ENCODE measurements around the gene CXCL10. TPM values are rescaled to one million over a fixed set of nuclear protein-coding genes. Genes with fewer than 3 reads are reported as not detected.
"Not testable (repeated sequence)": the region's sequence is repeated elsewhere in the genome, so short reads cannot be mapped to it uniquely, and the experiment has no call there.

The CXCL10 gene
- total RNA-seq, 1 donor from 2014 or later, result 0.78 TPM

DNA sequence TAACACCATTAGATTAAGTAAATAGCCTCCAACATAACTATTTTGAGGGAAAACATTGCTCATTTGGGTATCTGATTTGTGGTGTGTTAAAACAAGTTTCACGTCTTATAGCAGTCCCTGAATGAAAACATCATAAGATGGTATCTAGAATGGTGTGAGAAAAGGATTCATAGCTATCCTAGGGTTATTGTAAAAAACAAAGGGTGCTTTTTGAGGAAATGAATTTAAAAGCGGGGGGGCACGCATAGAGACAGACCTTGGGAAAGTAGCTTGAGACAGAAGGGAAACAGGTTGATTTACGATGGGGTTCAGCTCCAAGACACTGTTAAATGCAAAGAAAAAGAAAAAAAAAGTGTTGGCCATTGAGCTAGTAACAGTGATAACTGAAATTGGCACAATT is 768 bp upstream of the CXCL10 start:
- no peak for DNase-seq

DNA sequence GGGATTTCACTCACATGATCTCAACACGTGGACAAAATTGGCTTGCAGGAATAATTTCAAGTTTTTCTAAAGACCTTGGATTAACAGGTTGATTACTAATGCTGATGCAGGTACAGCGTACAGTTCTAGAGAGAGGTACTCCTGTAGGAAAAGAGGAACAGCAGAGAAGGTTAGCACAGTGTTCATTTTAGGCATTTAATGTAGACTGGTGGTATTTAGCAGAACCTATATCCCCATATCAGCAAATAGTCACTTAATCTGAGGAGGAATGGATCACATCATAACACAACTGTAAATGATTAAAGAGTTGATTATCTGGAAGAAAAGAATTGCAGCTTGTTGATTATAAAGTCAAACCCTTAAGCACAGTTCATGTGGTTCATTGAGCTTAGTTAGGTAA is 620 bp downstream of the CXCL10 start:
- DNase-seq, result no peak

DNA sequence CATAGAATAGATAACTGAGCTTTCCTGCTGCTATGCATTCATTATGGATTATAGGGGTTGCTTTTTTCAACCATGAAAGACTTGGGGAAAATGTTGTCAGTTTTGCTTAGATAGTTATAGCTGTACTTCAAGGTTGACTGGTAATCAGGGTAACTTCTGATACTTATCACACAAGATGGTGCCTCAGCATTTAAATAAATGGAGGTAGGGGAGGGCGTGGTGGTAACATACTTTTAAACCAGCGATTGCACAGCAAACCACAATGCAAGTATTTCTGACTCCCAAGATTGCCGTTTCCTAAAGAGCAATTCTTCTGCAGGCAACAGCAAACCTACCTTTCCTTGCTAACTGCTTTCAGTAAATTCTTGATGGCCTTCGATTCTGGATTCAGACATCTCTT is 1.3 kb downstream of the CXCL10 start:
- DNase-seq, result no peak

DNA sequence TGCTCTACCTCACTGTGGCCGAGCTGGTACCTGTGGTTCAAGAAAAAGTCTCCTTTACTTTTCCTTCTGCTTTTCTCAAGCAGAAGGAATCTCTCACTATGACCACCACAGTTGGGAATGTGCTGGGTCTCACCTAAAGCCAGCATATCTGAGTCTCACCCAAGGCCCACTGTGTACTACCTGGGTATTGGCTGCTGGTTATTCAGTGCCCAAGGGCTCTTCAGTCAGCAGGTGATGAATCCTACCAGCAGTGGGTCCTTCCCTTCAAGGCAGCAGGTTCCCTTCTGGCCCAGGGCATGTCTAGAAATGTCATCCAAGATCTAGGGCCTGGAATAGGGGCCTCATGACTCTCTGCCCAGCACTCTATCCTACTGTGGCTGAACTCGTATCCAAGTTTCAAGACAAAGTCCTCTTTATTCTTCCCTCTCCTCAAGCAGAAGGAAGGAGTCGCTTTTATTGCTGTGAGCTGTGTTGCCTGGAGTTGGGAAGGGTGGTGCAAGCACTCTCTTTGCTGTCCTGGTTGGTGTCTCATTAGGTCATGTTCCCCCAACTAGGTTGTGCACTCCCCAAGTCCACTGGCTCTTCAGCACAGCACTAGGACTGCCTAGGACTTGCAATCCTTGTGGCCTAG is 6.1 kb downstream of the CXCL10 start:
- DNase-seq, result no peak

DNA sequence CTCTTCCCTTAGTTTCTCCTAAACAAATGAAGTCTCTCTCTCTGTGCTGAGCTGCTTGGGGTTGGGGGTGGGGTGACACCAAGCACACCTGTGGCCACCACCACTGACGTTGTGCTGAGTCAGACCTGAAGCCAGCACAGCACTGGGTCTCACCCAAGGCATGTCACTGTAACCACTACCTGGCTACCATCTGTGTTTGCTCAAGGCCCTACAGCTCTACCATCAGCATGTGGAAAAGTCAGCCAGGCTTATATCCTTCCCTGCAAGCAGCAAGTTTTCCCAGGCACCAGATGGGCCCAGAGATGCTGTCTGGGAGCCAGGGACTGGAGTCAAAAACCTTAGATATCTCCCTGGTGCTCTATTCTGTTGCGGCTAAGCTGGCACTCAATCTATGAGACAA is 6.9 kb downstream of the CXCL10 start:
- no peak for DNase-seq

DNA sequence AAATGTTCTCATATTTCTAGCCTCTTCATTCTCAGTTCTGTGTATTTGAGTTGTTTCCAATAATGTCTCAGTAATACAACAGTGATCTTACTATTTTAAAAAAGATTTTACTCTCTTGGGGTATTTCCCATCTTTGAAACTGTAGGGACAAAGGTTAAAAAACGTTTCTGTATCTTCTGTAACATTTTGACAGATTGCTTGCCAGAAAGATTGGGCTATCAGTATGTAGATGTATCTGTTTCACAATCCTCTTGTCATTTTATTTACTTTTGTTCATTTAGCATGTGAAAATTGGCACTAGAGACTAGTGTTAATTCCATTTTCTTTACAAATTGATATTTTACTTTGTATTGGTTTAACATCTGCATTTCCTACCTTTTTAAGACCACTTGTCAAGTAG is 9.8 kb downstream of the CXCL10 start:
- no peak for DNase-seq

DNA sequence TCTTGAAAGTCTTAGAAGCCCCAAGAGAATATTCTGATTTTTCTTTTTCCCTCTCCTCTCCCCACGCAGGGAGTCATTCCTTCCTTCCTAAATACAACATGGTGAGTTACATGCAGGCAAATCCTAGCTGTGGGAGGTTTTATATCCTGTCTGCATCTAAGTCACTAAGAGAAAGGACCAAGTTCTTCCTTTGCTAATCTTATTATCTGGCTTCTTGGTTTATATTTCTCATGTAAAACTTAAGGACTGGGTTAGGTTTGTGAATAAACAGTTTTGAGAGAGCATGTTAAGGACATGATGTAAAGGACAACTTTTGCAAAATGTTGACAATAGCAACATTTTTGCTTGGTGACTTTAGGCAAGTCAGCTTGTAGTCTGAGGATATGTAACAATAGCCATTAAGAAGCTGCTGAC is 10.9 kb downstream of the CXCL10 start:
- no peak for DNase-seq

DNA sequence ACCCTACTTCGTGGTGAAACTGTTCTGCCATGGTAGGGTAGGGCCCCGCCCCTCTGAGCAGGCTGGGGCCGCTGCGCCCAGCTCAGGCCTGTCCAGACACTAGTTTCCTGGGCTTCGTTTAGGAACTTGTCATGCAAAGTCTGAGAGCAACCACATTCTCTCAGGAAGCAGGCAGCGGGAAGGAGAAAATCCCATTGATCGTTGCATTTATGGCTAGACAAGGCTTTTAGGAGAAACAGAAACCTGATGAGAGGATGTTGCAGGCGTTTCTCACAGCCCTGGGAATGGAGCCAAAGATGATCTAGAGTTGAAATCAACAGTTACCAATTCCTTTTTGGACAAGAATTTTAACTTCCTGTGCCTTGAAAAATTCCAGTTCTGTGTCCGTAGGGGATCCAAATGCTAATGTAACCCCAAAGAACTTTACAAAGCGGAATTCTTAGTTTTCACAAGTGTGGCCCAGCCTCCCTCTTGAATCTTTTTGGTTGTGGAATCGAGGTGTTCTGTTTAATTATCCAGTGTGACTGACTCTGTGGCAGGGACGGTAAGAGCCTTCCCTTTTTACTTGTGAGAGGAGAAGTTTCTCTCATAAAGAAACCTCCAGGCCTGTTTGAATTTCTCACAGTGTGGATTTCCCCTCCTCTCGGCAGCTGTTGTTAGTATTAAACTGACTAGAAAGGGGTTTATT is 11.5 kb downstream of the CXCL10 start:
- DNase-seq, result no peak

DNA sequence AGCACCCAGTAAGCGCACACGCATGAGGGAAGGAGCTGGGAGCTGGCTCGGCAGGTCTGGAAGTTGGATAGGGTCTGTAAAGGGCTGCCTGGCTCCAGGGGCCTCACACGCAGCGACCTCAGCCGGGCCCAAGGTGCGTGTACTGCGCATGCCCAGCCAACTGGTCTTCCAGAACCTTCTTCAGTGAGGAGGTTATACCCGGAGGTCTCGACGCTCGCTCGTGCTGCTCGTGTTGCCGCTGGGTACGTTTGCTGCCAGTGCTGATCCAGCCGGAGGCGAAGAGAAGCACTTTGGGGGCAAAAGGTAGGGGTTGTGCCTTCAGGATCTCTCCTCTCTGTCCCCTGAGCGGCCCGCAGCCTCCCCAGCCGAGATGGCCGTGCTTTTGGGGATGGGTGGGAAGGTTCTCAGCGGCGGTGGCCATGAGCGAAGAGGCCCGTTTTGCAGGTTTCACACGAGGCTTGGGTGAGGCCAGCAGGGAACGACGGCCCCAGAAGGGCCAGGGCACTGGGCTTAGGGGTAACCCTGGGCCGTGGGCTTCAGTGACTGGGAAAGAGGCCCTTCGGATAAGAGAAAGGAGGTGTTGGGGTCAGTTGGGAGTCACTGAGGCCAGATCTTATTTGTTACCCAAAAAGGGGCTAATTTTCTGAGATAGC is 12.2 kb downstream of the CXCL10 start:
- DNase-seq, result no peak

DNA sequence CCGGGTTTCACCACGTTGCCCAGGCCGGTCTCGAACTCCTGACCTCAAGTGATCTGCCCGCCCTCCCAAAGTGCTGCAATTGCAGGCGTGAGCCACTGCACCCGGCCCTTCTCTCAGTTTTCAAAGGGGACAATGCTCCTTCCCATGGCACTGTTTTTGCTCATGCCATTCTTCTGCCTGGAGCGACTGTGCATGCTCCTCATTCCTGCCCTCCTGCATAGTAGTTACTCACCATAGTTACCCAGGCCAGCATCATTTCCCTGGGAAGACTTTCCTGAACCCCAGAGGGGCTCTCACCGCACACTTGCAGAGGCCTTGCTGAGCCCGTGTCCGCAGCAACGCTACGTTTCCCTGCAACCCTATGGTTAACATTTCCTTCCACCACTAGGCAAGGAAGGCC is 12.7 kb downstream of the CXCL10 start:
- no peak for DNase-seq

DNA sequence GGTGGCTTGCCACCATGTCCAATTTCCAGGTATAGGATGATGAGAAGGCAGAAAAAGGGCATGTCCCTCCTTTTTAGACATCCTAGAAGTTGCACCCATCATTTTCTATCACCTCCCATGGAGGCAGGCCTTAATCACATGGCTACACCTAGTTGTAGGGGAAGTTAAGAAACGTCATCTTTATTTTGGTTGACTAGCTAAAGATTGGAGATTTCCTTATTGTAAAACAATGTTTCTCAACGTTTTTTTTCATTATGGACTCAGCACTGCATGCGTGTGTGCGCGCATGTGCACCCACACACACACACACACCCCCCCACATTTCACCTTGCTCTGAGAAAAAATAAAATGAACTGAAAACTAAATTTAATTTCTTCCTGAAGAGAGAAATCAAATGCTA is 14.0 kb downstream of the CXCL10 start:
- DNase-seq, result no peak

DNA sequence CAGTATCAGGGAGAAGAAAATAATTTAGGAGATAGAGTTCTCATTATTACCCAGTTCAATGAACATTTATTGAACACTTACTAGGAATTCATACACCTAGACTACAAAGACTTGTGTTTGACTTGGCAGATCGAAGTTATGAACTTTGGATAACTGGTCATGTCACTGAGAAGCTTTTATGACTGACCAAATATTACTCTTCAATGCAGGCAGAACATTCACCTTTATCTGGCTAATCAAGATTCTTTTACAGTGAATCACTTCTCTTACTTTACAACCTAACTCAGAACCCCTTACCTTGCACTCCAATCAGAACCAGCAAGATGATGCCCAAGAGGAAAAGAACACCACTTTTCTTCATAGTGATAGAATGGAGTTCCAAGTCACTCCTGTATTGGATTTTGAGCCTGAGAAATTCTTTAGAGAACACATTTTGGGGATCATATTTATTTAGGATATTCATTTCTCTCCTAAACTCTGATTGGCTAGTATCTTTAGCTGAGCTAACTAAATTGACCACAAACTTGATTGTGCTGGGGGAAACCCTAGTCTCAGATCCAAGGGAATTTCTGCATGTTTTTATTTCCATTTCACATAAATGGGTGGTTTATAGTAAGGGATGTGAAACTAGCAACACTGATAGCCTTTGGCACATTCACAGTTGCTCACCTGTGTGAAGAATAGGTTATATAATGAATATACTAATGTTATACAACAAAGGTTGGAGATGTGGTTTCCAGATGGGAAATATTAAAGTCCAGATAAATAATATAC is 16.0 kb downstream of the CXCL10 start, which contains the start of gene CXCL9:
Gene CXCL9 (minus strand): TSS at position 421 of the 774 bp plus-strand sequence. CDS start 60 bp downstream, at position 361.
- DNase-seq, result no peak

DNA sequence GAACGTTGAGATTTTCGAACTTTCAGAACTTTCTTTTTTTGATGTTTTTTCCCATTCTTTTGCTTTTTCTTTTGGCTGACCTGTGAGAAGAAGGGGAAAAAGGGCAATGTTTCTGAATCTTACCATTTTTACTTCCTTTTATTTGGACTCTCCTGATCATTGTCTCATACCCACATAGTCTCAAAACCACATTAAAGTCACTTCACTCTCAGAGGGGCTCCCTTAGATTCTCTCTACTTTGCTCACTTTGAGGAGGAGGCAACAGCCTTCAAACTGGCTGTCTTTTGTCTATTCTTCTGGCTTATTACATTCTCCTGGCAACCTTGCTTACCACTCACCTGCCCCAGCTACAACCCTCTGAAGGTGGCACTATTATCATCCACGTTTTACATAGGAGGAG is 19.7 kb downstream of the CXCL10 start:
- DNase-seq, result no peak

DNA sequence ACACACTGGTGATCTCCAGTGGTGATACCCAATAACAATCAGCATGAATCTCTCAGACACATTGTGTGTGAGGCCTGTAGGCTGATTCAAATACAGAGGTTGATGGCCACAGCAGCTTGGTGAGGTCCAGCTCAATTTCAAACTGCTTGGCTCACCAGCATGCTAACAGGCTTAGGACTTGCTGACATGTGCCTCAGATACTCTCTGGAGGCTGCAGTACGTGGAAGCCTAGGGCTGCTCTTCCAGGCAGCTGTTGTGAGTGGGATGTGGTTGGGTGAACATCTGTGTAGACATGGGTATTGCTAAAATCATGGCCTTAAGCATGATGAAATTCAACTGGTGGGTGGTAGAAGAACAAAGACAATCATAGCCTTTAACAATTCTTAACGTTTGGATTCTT is 20.3 kb downstream of the CXCL10 start:
- DNase-seq, result no peak

DNA sequence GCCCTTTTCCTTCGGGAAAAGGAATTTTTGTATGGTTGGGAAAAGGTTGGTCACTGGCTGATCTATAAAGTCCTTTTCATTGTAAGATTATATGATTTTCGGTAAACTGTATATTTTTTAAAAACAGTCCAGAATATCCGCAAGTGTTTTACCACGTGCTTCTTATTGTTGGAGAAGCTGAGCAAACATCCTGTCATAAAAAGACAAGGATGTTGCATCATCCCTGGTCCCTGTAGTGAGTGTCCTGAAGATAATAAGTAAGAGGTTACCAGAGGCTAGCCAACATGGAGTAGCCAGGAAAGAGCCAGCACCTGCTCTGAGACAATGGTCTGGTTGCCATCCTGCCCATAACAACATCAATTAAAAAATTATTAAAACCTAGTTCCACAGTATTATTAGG is 21.1 kb downstream of the CXCL10 start:
- no peak for DNase-seq

DNA sequence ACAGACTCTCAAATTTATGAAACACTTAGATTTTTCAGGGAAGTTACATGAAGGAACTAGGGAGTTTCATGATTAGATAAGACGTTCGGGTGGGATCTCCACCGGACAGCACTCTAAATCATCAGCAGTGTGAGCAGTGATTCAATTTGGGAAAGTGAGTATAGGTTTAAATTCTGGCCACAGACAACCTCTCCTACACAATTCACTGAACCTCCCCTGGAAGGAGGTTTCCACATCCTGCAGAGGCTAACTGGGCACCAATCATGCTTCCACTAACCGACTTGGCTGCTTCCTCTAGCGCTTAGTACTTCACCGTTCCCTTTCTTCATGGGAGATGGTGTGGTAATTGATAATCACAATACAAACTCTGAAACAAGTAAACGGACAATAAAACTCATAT is 21.6 kb downstream of the CXCL10 start:
- no peak for DNase-seq

DNA sequence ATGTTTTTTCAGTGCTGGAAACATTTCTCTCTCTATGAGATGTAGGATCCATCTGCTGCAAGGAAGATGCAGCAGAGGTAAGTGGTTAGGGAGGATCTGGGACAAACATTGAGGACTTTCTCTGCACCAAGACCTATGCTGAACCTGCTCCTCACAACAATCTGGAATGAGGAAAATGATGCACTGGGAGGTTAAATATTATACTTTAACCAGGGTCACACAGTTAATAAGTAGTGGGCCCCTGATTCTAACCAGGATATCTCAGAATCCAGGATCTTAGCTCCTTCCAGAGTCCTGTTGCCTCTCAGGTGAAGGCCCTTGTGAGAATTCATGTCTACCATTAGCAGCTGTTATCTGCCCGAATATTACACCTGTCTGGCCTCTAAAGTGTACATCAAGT is 23.0 kb downstream of the CXCL10 start:
- DNase-seq, result no peak

DNA sequence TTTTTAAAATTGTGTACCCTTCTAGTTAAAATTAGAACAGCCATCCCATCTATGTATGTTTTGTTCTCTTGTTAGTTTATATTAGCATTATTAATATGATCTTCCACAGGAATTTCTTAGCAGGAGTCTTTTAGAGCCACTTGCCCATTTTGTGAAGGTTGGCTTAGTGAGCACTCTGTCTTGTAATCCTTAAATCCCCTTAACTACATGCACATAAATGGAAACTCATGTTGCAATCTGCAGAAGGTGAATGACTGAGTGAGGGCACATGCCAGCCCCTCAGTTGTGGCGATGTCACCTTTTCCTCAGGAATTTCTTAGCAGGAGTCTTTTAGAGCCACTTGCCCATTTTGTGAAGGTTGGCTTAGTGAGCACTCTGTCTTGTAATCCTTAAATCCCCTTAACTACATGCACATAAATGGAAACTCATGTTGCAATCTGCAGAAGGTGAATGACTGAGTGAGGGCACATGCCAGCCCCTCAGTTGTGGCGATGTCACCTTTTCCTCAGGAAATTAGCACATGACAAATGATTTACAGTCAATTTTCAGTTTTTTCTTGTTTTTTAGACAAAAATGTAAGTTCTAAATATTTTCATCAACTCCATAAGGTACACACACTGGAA is 24.7 kb downstream of the CXCL10 start:
- not testable (repeated sequence) for DNase-seq

DNA sequence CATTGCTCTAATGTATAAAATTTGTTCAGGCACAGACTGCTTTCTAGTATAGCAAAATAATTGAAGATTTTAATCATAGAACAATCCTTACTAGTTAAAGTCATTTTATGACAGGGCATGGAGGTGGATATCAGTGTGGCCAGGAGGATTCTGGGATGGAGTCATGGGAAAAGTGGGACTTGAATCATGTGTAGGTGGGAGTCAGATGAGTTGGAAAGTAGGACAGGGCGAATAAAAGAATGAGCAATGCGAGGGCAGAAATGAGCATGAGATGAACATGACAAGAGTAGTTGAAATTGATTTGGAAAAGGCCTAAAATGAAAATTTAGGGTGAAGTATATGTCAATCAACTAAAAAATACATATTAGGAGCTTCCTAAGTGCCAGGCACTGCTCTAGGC is 25.4 kb downstream of the CXCL10 start:
- DNase-seq, result no peak

DNA sequence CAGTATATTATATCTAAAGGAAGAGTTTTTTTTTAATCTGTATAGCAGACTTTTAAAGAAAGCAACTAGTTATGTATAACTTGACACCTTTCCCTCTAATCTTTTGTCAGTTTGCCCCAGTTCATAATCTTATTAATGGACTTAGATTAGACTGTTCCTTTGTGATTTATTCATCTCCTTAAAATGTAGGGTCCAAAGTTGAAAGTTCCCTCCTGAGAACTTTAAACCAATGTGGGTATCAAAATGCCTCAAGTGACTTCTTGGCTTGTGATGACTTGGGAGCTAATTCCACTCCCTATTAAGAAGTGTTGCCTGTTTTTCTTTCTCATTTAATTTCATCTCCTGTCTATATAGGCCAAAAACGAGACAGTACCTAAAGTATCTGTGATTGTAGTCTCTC is 26.2 kb downstream of the CXCL10 start:
- DNase-seq, result no peak

DNA sequence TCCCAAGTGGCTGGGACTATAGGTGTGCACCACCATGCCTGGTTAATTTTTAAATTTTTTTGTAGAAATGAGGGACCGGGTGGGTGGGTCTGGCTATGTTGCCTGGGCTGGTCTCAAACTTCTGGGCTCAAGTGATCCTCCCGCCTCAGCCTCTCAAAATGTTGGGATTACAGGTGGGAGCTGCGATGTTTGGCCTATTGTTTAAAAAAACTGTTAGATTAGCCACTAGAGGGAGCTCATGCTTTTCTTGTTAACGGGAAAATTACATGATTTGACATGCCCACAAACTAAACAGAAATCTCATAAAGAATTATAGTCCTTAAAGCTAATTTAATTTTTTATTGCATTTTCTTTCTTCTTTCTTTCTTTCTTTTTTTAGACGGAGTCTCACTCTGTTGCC is 27.6 kb downstream of the CXCL10 start:
- DNase-seq, result no peak

DNA sequence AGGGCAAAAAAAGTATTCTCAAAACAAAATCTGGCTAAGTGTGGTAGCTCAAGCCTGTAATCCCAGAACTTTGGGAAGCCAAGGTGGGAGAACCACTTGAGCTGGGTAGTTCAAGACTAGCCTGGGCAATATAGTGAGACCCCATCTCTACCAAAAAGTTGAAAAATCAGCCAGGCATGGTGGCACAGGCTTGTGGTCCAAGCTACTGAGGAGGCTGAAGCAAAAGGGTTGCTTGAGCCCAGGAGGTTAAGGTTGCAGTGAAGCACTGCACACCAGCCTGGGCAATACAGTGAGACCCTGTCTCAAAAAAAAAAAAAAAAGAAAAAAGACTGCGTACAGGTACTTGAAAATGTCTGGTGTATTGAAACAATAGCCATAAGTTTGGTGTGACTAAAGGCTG is 30.8 kb downstream of the CXCL10 start:
- DNase-seq, result no peak
